SK-N-SH treated with all-trans-retinoic acid at 6 μM for 48 hours (cell line): ENCODE results near the gene RPL39L.

Experiments
- ARNTL ChIP-seq: fragments of 450-650 bp; formaldehyde crosslinking; IDR thresholded peaks from 2 replicates; pipeline ENCODE4 v1.5.0; 2020; ENCODE audit warnings: low read depth, mild to moderate bottlenecking, moderate library complexity, borderline replicate concordance
- ISL1 ChIP-seq: fragments of 250-450 bp; sonication (Bioruptor Pico); IDR thresholded peaks from 2 replicates; pipeline ENCODE4 v2.1.2; 2022; ENCODE audit warnings: mild to moderate bottlenecking, moderate library complexity
- OSR1 ChIP-seq: fragments of 250-450 bp; sonication (Bioruptor Pico); IDR thresholded peaks from 2 replicates; pipeline ENCODE4 v1.8.0; 2022; ENCODE audit warnings: moderate library complexity, mild to moderate bottlenecking, inconsistent platforms
- PATZ1 ChIP-seq: fragments of 250-450 bp; sonication (Bioruptor Pico); IDR thresholded peaks from 2 replicates; pipeline ENCODE4 v1.8.0; 2020; ENCODE audit warnings: mild to moderate bottlenecking, moderate library complexity, borderline replicate concordance
- RARB ChIP-seq: fragments of 250-450 bp; sonication (Bioruptor Pico); IDR thresholded peaks from 2 replicates; pipeline ENCODE4 v1.8.0; 2021; ENCODE audit warnings: mild to moderate bottlenecking, moderate library complexity
- ZFP3 ChIP-seq: fragments of 250-450 bp; sonication (Bioruptor Pico); IDR thresholded peaks from 2 replicates; pipeline ENCODE4 v1.5.0; 2020; ENCODE audit warnings: mild to moderate bottlenecking, moderate library complexity
- ZNF565 ChIP-seq: fragments of 450-650 bp; formaldehyde crosslinking; conservative IDR thresholded peaks from 2 replicates; pipeline ENCODE4 v1.5.0; 2020; ENCODE audit warnings: low read depth, mild to moderate bottlenecking, moderate library complexity

DNA sequence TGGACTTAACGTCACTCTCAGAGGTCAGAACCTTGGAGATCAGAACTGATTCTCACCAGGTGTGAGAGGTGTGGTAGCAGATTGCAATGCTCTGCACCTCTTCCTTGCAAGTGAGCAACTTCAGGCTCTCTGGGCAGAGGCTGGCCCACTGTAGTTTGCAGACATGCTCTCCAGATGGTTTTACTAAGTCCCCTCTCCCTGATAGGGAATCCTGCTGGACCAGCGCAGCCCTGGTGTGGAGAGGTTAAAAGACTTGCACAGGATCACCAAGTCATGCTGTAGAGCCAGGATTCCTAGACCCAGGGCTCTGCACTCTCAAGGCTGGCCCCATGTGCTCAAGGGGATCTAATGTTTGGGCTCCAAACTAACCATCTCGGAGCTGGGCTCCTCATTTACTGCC lies 62.2 kb downstream of the RPL39L start:
- no peak for TF ChIP-seq ARNTL (CRISPR knock-in tag)
- no peak for TF ChIP-seq ZNF565 (CRISPR knock-in tag)
- TF ChIP-seq PATZ1 (CRISPR knock-in tag): no peak
- TF ChIP-seq ISL1: no peak
- no peak for TF ChIP-seq ZFP3
- TF ChIP-seq RARB: no peak
- TF ChIP-seq OSR1 (CRISPR knock-in tag): no peak
